Activated naive CD4-positive, alpha-beta T cell treated with anti-CD3 and anti-CD28 coated beads, Interleukin-2, amount 50 U/mL, for 72 hours (primary cell): ENCODE data around the gene FEV. TPM values are rescaled to one million over a fixed set of nuclear protein-coding genes. Genes with fewer than 3 reads are reported as not detected.

Experiments used
- total RNA-seq, 2 donors: library from RNA; stranded (reverse); gene quantifications; one replicate each; pipeline ENCODE4 v1.2.3, GENCODE V29; 2022

Gene FEV
- total RNA-seq, 2 donors from 2014 or later = not detected

Other genes with a start within 250 kb of the FEV start
- under 1 TPM; 0.16 to 0.18 TPM for gene CYP27A1, start 203.0 kb downstream of the FEV start, total RNA-seq
- not detected for gene PRKAG3, start 153.4 kb downstream of the FEV start, total RNA-seq
- gene WNT6, start 125.4 kb downstream of the FEV start, total RNA-seq = not detected
- 1 to 10 TPM in 1 of 2 donors, under 1 TPM in 1; 0.11 to 6.1 TPM for gene WNT10A, start 104.3 kb downstream of the FEV start, total RNA-seq
- not detected for gene CDK5R2, start 25.5 kb downstream of the FEV start, total RNA-seq
- not detected for gene CRYBA2, start 8.2 kb upstream of the FEV start, total RNA-seq
- not detected for gene CFAP65, start 56.3 kb upstream of the FEV start, total RNA-seq
- under 1 TPM in 1 of 2 donors, not detected in 1; 0.14 TPM for gene IHH, start 75.7 kb upstream of the FEV start, total RNA-seq
- 10 to 100 TPM; 20.9 to 25.0 TPM for gene NHEJ1, start 175.6 kb upstream of the FEV start, total RNA-seq
- gene SLC23A3, start 184.8 kb upstream of the FEV start, total RNA-seq = 1 to 10 TPM; 1.5 to 2.8 TPM
- gene CNPPD1, start 191.7 kb upstream of the FEV start, total RNA-seq = 10 to 100 TPM; 46.9 to 48.0 TPM
- gene RETREG2, start 193.1 kb upstream of the FEV start, total RNA-seq = 100 to 1,000 TPM in 1 of 2 donors, 10 to 100 TPM in 1; 93.0 to 120 TPM
- 10 to 100 TPM; 25.6 to 66.5 TPM for gene ZFAND2B, start 221.6 kb upstream of the FEV start, total RNA-seq
- 10 to 100 TPM; 27.8 to 46.2 TPM for gene ABCB6, start 233.8 kb upstream of the FEV start, total RNA-seq
- gene ATG9A, start 244.5 kb upstream of the FEV start, total RNA-seq = 10 to 100 TPM; 49.1 to 80.6 TPM
- 100 to 1,000 TPM; 168 to 178 TPM for gene ANKZF1, start 244.6 kb upstream of the FEV start, total RNA-seq